HepG2 (cell line): ENCODE data around the gene CDC42EP5. TPM values are rescaled to one million over a fixed set of nuclear protein-coding genes. Genes with fewer than 3 reads are reported as not detected.

ENCODE experiments used
- CSRNP2 ChIP-seq: sonication (generic); formaldehyde crosslinking; conservative IDR thresholded peaks from 2 replicates; pipeline ENCODE4 v1.8.0; 2022; ENCODE audit warnings: low read depth, missing genetic modification reagents
- ZBTB40 ChIP-seq, 2 experiments: fragments of 450-650 bp in 1 of 2; sonication (generic) in 1 of 2; formaldehyde crosslinking in 1 of 2; IDR thresholded peaks; 2 replicates each; pipeline versions ENCODE4 v1.6.1 to v1.8.0; 2016 to 2022; ENCODE audit warnings: antibody characterized with exemption in 1 of 2, mild to moderate bottlenecking in 1 of 2, missing genetic modification reagents in 1 of 2
- polyA plus RNA-seq, 8 experiments: library from polyadenylated mRNA; depleted of rRNA in 3 of 8; stranded (reverse) in 7 of 8; unstranded in 1 of 8; fragments of >200 nt; fragmentation: Illumina TruSeq in 4 of 8; extraction: Trizol in 4 of 8; gene quantifications; 2 replicates each; pipeline versions ENCODE4 v1.2.1 to v1.2.3, GENCODE V29; 2011 to 2016; ENCODE audit warnings: low read depth in 4 of 8, missing spikeins in 1 of 8, mixed read lengths in 1 of 8; ENCODE audit not compliant: insufficient read depth in 1 of 8
- small RNA-seq, 3 experiments: library from RNA; depleted of rRNA; stranded (forward); fragments of <200 nt; gene quantifications; one replicate each; pipeline ENCODE3, GENCODE V24; 2012; ENCODE audit warnings: low read depth in 2 of 3, low replicate concordance in 1 of 3; ENCODE audit not compliant: insufficient read length in 3 of 3, insufficient read depth in 2 of 3
- total RNA-seq, 5 experiments: library from RNA; depleted of rRNA; stranded (reverse); fragments of >200 nt; fragmentation: Illumina TruSeq; extraction: Trizol; gene quantifications; 2 replicates each; pipeline ENCODE4 v1.2.3, GENCODE V29; 2016; ENCODE audit warnings: low read depth in 1 of 5

Gene CDC42EP5
- total and polyA plus RNA-seq, 2 of the 13 experiments (the other 11 are each of a cell fraction or from before 2014, with no cell fraction given): 0.41 to 1.6 TPM

- TF ChIP-seq ZBTB40 (IDR thresholded peaks at IDR 0.05) (no peak), ZBTB40 (CRISPR knock-in tag; IDR thresholded peaks at IDR 0.05) (no peak), CSRNP2 (CRISPR knock-in tag) (no peak)
These were observed 57.7 kb downstream of the CDC42EP5 start, which contains the start of gene TTYH1 (continued) for GRCh38 chr19:54415208-54415900.

Small RNA genes lying within 50 kb of the gene (small RNA-seq; reads per million reads assigned to genes)
- gene AC245884.3: 0 reads per million in 3 experiments

Other genes with a start within 250 kb of the CDC42EP5 start
- not detected in 2 replicates for gene LILRA6, start 230.5 kb downstream of the CDC42EP5 start, total RNA-seq (2016; rRNA removed; fragmentation: Illumina TruSeq; extraction: Trizol)
- gene LILRA6, start 230.5 kb downstream of the CDC42EP5 start, polyA plus RNA-seq (2011; rRNA removed): not detected in 2 replicates
- gene LILRB5, start 216.0 kb downstream of the CDC42EP5 start, total RNA-seq (2016; rRNA removed; fragmentation: Illumina TruSeq; extraction: Trizol): not detected in 2 replicates
- not detected in 2 replicates for gene LILRB5, start 216.0 kb downstream of the CDC42EP5 start, polyA plus RNA-seq (2011; rRNA removed)
- not detected in 2 replicates for gene LILRB2, start 192.2 kb downstream of the CDC42EP5 start, total RNA-seq (2016; rRNA removed; fragmentation: Illumina TruSeq; extraction: Trizol)
- not detected in 2 replicates for gene LILRB2, start 192.2 kb downstream of the CDC42EP5 start, polyA plus RNA-seq (2011; rRNA removed)
- gene LILRA5, start 160.1 kb downstream of the CDC42EP5 start, total RNA-seq (2016; rRNA removed; fragmentation: Illumina TruSeq; extraction: Trizol): not detected in 2 replicates
- not detected in 2 replicates for gene LILRA5, start 160.1 kb downstream of the CDC42EP5 start, polyA plus RNA-seq (2011; rRNA removed)
- not detected in 2 replicates for gene LILRA4, start 134.1 kb downstream of the CDC42EP5 start, total RNA-seq (2016; rRNA removed; fragmentation: Illumina TruSeq; extraction: Trizol)
- 0.07 and 0.72 TPM in 2 replicates for gene LILRA4, start 134.1 kb downstream of the CDC42EP5 start, polyA plus RNA-seq (2011; rRNA removed)
- gene LAIR1, start 108.4 kb downstream of the CDC42EP5 start, total RNA-seq (2016; rRNA removed; fragmentation: Illumina TruSeq; extraction: Trizol): 0.70 and 1.2 TPM in 2 replicates
- 0.75 and 1.1 TPM in 2 replicates for gene LAIR1, start 108.4 kb downstream of the CDC42EP5 start, polyA plus RNA-seq (2011; rRNA removed)
- 10.6 and 19.9 TPM in 2 replicates for gene TTYH1, start 57.8 kb downstream of the CDC42EP5 start, total RNA-seq (2016; rRNA removed; fragmentation: Illumina TruSeq; extraction: Trizol)
- 6.9 and 8.9 TPM in 2 replicates for gene TTYH1, start 57.8 kb downstream of the CDC42EP5 start, polyA plus RNA-seq (2011; rRNA removed)
- 5.8 and 14.3 TPM in 2 replicates for gene LENG8, start 24.1 kb downstream of the CDC42EP5 start, total RNA-seq (2016; rRNA removed; fragmentation: Illumina TruSeq; extraction: Trizol)
- 38.3 and 41.9 TPM in 2 replicates for gene LENG8, start 24.1 kb downstream of the CDC42EP5 start, polyA plus RNA-seq (2011; rRNA removed)
- gene LENG9, start 9.5 kb downstream of the CDC42EP5 start, total RNA-seq (2016; rRNA removed; fragmentation: Illumina TruSeq; extraction: Trizol): 1.5 and 2.9 TPM in 2 replicates
- 0.75 and 1.2 TPM in 2 replicates for gene LENG9, start 9.5 kb downstream of the CDC42EP5 start, polyA plus RNA-seq (2011; rRNA removed)
- 0.76 and 1.3 TPM in 2 replicates for gene LAIR2, start 29.5 kb upstream of the CDC42EP5 start, total RNA-seq (2016; rRNA removed; fragmentation: Illumina TruSeq; extraction: Trizol)
- gene LAIR2, start 29.5 kb upstream of the CDC42EP5 start, polyA plus RNA-seq (2011; rRNA removed): 1.9 and 3.6 TPM in 2 replicates
- gene LILRA2, start 100.5 kb upstream of the CDC42EP5 start, total RNA-seq (2016; rRNA removed; fragmentation: Illumina TruSeq; extraction: Trizol): not detected in 2 replicates
- 0.53 and 1.1 TPM in 2 replicates for gene LILRA2, start 100.5 kb upstream of the CDC42EP5 start, polyA plus RNA-seq (2011; rRNA removed)
- not detected in 2 replicates for gene LILRA1, start 120.3 kb upstream of the CDC42EP5 start, total RNA-seq (2016; rRNA removed; fragmentation: Illumina TruSeq; extraction: Trizol)
- gene LILRA1, start 120.3 kb upstream of the CDC42EP5 start, polyA plus RNA-seq (2011; rRNA removed): not detected in 2 replicates
- not detected in 2 replicates for gene LILRB1, start 157.2 kb upstream of the CDC42EP5 start, total RNA-seq (2016; rRNA removed; fragmentation: Illumina TruSeq; extraction: Trizol)
- not detected in 2 replicates for gene LILRB1, start 157.2 kb upstream of the CDC42EP5 start, polyA plus RNA-seq (2011; rRNA removed)
- gene LILRB4, start 189.7 kb upstream of the CDC42EP5 start, total RNA-seq (2016; rRNA removed; fragmentation: Illumina TruSeq; extraction: Trizol): not detected in 2 replicates
- gene LILRB4, start 189.7 kb upstream of the CDC42EP5 start, polyA plus RNA-seq (2011; rRNA removed): not detected in 2 replicates